GM18508 (cell line): ENCODE results near the gene PLD1.
"Not testable (repeated sequence)": the region's sequence is repeated elsewhere in the genome, so short reads cannot be mapped to it uniquely, and the experiment has no call there.

Experiments
- ATAC-seq: cut with Tn5 transposase; IDR thresholded peaks from one replicate; pipeline ENCODE4 v1.9.1; 2021; ENCODE audit warnings: moderate number of reproducible peaks; ENCODE audit not compliant: insufficient read depth, unreplicated experiment

The PLD1 gene

GRCh38 chr3:171591070-171591469 lies 219.2 kb downstream of the PLD1 start:
- no peak for ATAC-seq

GRCh38 chr3:171586274-171586673 lies 224.0 kb downstream of the PLD1 start:
- ATAC-seq, result no peak

GRCh38 chr3:171585039-171585438 lies 225.2 kb downstream of the PLD1 start:
- no peak for ATAC-seq

- no peak for ATAC-seq
Measured at GRCh38 chr3:171584100-171584499, 226.2 kb downstream of the PLD1 start.

GRCh38 chr3:171574556-171575240 lies 235.6 kb downstream of the PLD1 start:
- ATAC-seq, result no peak

DNA sequence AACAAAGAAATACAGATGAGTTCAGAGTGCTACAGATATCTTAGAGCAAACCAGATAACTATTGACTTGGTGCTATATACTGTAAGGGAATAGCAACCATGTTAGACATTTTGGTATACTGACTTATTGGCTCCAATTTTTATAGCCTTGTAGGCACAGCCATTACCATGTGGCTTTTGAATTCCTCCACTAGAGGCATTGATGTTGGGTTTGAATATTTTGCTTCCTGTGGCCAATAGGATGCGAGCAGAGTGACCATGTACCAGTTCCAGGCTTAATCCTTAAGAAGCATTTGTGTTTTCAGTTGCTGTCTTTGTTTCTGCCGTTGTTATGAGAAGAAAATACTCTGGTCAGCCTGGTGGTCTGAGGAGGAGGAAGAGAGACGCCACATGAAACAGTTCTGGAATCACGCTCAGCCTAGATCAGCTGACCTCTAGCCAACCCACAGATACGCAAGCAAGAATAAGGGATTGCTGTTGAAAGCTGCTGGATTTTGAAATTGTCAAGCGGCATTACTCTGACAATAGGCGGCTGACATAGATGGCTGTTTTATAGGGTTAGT lies 240.6 kb downstream of the PLD1 start:
- no peak for ATAC-seq

DNA sequence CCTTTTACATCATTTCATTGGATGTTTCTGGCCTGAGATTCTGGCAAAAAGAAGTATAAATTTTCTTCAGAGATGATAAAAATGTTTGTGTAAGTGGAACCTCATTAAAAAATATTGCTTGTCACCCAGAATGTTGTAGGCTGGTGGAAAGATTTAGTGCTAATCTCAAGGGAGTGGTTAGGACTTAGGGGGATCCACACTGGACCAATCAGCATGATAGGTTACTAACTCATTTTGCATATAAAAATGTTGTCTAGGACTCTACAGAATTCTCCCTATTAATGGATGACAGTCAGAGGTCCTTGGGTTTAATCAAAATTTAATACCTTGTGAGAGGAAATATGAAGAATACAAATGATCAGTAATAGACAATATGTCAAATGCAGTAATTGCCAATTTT lies 241.5 kb downstream of the PLD1 start:
- no peak for ATAC-seq

- ATAC-seq, result no peak
Measured at GRCh38 chr3:171566803-171567422, 243.4 kb downstream of the PLD1 start.

GRCh38 chr3:171565481-171566058 lies 244.7 kb downstream of the PLD1 start:
- ATAC-seq, result no peak

GRCh38 chr3:171564748-171565480 lies 245.4 kb downstream of the PLD1 start:
- no peak for ATAC-seq

GRCh38 chr3:171563298-171563697 lies 247.0 kb downstream of the PLD1 start:
- ATAC-seq, result no peak

- not testable (repeated sequence) for ATAC-seq
Measured at GRCh38 chr3:171562459-171562858, 247.8 kb downstream of the PLD1 start.

GRCh38 chr3:171561596-171562323 lies 248.5 kb downstream of the PLD1 start:
- no peak for ATAC-seq

DNA sequence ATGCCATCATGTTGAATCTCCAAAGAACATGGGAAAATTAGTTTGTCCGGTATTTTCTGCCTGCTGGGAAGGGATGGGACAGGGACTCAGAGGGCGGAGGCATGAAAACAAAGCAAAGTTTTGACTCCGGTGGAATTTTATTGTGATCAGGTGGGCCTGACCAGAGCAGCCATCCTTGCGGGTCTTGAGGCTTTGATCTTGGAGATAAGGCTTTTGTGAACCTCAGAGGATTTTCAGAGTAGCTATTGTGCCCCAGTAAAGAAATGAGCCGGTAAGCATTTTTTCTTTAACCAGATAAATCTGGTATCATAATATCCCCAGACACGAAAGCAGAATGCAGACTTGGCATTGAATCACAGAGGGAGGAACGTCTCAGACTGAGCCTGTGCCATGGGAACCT lies 250.7 kb downstream of the PLD1 start:
- ATAC-seq, result no peak

DNA sequence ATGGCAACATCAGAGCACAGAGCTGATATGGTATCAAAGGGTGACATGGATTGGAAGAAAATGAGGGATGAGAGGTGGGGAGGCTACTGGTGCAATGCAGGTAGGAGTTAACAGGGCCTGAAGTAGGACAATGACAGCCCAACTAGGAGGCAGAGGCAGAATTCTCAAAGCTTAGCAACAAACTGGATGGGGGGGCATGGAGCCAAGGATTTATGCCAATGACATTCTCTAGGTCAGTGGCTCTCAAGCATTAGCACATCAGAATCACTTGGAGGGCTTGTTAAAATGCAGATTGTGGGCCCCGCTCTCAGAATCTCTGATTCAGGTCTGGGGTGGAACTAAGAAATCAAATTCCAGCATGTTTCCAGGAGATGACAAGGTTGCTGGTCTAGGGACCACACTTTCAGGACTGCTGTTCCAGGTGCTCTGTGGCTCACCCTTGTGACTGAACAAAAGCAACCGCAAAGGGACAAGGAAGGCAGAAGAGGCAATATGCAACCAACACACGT lies 252.0 kb downstream of the PLD1 start:
- no peak for ATAC-seq

- no peak for ATAC-seq
Measured at GRCh38 chr3:171557173-171557572, 253.1 kb downstream of the PLD1 start.

- ATAC-seq, result no peak
Measured at GRCh38 chr3:171556574-171557145, 253.6 kb downstream of the PLD1 start.

DNA sequence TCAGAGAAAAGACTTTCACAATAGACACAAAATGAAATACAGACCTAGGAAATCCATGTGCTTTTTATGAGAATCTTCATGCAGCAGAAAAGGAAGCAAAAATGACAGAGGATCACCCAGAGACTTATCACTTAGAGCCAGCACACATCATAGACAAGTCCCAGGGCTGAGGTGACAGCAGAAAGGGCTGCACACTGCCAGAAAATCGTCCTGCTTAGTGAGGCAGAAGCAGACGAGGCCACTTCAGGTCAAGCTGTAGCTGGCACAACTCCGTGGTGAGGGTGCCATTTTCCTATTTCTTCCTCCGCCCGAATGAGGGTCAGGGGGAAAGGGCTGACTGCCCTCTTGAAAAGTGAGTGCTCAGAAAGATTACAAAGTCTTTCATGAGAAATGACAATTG lies 254.1 kb downstream of the PLD1 start:
- ATAC-seq, result no peak

DNA sequence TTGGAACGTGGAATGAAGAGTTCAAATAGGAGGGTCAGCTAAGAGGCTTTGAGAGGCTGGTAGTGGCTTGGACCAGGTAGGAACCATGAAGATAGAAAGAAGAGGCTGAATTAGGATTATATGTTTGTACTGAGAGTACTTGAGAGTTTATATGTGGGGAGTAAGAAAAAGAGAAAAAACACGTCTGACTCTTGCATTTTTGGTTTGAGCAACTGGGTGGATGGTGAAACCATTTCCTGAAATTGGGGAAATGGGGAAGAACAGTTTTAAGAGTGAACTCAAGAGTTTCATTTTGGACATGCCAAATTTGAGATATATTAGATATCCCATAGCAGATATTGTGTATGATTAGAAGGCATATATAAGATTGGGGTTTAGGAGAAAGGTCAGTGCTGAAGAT lies 257.2 kb downstream of the PLD1 start:
- ATAC-seq, result no peak

DNA sequence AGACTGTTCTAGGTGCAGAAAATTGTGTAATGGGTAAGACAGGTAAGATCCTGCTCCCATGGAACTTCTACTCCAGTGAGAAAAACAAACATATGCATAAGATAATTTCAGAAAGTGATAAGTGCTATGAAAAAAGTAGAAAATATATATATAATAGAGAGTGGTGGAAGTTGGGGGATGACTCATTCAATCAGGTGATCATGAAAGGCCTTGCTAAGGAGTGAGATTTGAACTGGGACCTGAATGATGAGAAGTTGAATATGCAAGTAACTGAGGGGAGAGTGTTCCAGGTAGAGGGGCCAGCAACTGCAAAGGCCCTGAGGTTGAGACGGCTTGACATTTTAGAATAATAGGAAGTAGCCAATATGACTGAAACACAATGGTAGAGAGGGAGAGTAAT lies 257.8 kb downstream of the PLD1 start:
- no peak for ATAC-seq
